Inflammatory macrophage treated with lipopolysaccharide for 1 hour (primary cell): ENCODE results near the gene RPL28.
A peak's percentile ranks its signal among the peaks of the same experiment; 100 is the strongest.

ENCODE experiments used
- DNase-seq, 2 donors: peaks; one replicate each; pipeline ENCODE4 v3.0.0-alpha.2; 2020 to 2022

RPL28 gene

DNA sequence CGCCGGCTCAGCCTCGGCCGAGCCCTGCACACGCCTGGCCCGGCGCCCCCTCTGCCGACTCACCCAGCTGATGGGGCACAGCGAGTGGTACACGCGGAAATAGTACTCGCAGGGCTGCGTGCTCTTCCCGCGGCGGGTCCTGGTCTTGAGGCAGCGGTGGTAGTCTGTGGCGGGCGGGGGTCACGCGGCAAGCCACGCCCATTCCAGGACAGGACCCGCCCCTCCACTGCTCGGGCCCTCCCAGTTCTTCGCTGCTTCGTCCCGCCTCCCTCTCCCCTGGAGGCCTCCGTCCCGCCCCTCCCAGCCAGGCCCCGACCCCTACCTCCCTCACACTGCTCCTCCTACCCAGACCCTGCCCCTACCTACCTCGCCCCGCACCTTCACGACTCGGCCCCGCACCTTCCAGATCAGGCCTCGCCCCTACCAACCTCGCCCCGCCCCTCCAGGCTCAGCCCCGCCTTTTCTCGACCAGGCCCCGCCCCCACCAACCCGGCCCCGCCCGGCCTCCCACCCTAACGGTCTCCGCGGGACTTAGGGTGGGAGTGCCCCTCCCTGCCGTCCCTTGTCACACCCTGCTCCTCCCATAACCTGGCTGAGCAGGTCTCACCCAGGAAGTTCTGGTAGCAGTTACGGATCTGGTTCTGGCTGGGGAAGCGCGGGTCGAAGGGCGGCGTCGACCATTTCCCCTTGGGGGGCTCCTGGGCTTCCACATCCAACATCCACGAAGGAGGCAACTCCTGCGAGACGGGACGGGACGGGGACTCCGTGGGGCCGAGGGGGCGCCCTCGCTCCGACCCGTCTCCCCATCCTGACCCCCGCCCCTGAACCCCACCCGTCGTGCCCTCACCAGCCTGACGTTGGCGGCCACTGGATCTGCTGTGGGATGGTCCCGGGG is 31.7 kb upstream of the RPL28 start:
- peak; percentile 20 to 81 for DNase-seq

- no peak for DNase-seq
Measured at GRCh38 chr19:55354698-55355212, 31.0 kb upstream of the RPL28 start, which contains the start of gene COX6B2. TSS of gene COX6B2 (minus strand) at chr19:55354719. CDS start at chr19:55354521, 198 bp downstream.

DNA sequence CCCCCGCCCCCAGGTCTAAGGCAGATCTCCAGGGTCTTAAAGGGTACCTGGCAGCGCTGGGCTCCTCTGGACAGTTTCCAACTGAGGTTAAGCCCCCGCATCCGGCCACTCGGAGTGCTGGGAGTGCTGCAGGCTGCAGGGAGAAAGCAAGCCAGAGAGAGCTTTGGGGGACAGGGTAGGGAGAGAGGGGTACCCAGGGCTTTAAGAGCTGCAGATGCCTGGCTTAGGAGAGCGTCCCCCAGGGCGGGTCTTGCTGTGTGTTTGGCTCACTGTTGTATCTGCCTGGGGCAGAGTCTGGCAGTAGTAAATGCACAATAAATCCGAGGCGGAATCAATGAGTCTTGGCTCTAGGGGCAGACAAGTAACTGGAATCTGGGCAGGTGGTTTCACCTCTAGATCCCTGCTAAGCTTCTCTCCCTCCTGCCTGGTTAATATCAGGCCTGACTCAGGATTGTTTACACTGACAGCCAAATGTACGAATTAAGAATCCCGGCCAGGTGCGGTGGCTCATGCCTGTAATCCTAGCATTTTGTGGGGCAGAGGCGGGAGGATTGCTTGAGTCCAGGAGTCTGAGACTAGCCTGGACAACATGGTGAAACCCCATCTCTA is 30.4 kb upstream of the RPL28 start:
- no peak for DNase-seq

DNA sequence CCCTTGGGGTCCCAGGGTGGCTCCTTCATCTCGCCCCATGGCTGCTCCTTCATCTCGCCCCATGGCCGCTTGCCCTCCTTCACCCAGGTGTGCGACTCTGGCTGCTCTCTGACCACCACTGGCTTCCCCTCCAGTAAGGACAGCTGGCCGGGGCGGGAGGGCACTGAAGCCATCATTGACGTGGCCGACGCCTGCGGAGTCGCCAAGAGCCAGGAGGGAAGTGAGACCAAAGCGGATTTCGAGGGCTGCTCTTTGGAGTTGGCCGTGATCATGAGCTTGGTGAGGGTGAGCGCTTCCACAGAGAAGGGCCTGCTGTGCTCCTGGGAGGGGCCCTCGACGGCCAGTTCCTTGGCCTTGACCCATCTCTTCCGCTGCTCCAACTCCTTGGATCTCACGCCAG is 27.2 kb upstream of the RPL28 start:
- no peak for DNase-seq

DNA sequence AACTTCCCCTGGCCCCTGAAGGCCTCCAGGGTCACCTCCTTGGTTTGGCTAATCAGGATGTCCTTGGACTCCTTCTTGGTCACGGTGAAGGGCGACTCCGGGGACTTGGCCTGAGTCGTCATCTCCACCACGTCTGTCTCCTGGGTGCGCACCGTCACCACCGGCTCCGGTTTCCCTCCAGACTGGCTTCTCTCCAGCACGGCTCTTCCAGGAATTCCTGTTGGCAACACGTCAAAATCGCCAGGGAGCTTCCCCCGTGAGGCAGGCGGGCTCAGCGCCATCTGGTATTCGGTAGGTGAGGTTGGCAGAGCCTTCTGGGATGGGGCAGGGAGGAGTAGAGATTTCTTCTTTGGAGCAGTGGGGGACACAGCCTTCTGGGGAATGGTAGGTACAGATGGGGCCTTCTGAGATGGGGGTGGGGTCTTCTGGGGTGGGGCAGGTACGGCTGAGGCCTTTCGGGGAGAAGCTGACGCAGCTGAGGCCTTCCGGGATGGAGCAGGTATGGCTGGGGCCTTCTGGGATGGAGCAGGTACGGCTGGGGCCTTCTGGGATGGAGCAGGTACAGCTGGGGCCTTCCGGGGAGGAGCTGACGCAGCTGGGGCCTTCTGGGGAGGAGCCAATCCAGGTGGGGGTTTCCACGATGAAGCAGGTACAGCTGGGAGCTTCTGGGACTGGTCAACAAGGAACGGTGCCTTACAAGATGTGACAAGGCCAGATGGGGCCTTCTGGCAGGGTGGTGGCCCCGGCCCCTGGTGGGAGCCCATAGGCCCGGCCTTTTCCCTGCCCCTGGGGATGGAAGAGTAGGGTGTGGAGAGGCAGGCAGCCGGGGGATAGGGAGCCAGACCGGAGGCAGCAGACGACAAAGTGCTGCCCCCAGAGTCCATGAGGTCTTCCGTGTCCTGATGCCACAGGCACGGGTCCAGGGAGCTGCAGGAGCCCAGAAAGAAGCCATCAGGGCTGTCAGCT is 26.5 kb upstream of the RPL28 start:
- no peak for DNase-seq

DNA sequence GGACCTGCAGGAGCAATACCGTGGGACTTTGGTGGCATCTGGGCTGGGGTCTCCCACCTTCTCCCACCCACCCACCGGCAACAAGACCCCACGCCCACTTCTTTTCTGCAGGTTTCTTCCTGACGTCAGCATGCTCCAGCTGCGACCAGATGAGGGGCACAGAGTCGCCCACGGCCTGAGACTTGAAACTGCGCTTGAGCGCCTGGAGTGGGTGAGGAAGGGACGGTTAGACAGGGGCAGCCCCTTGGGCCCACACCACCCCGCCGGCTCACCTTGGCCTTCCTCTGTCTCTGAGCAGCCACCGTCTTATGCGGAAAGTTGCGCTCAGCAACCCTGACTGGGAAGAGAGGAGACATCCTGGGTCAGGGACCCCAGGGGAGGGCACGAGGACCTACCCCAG is 24.8 kb upstream of the RPL28 start:
- no peak for DNase-seq

- DNase-seq: no peak
Measured at GRCh38 chr19:55362174-55362989, 23.4 kb upstream of the RPL28 start.

- no peak for DNase-seq
Measured at GRCh38 chr19:55362990-55363716, 22.6 kb upstream of the RPL28 start, which contains the start of gene GARIN5B. TSS of gene GARIN5B (minus strand) at chr19:55363260. CDS start at chr19:55363066, 194 bp downstream.

GRCh38 chr19:55365245-55365644 is 20.5 kb upstream of the RPL28 start:
- no peak for DNase-seq

GRCh38 chr19:55365964-55366363 is 19.8 kb upstream of the RPL28 start:
- no peak for DNase-seq

- DNase-seq: no peak
Measured at GRCh38 chr19:55366790-55367189, 18.9 kb upstream of the RPL28 start.

- DNase-seq: no peak
Measured at GRCh38 chr19:55368106-55368505, 17.6 kb upstream of the RPL28 start.

GRCh38 chr19:55368701-55369563 is 16.8 kb upstream of the RPL28 start:
- DNase-seq: peak; percentile 33 to 60

GRCh38 chr19:55369653-55370304 is 16.0 kb upstream of the RPL28 start:
- DNase-seq: no peak

- no peak for DNase-seq
Measured at GRCh38 chr19:55370305-55370988, 15.3 kb upstream of the RPL28 start, which contains the start of gene IL11. TSS of gene IL11 (minus strand) at chr19:55370463. CDS start at chr19:55370310, 153 bp downstream.

DNA sequence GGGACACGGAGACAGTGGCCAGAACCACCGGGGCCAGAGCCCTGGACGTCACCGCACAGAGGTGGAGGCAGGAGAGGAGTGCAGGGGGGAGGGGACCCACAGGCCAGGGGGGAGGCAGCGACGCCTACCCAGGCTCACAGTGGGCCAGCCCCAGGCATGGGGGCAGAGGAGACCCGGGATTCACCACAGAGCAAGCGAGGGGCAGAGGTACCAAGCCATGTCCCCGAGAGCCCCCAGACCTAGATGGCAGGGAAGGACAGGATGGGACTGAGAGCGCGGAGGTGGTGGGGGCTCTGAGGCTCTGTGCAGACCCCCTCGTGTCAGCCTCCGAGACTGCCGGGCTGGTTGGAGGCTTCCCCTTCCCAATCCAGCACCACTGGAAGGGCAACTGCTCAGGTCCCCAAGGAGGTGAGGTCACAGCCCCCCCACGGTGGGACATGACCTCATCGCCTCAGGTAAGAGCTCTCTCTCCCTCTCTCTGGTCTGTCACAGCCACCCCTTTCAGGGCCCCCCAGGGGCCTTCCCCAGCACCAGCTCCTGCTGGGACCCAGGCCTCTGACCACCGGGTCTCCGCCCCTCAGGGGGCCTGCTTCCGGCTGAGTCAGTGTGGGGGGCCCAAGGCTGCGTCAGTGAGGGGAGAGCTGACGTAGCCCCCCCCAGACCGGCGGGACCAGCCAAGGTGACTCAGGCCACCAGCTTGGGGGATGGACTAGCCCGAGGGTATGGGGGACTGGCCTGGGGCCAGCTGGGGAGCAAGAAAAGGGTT is 13.2 kb upstream of the RPL28 start:
- DNase-seq: no peak

- no peak for DNase-seq
Measured at GRCh38 chr19:55373306-55373992, 12.3 kb upstream of the RPL28 start.
